Aorta (tissue), 5 donors: Measurements from ENCODE around the gene PPL. TPM values are rescaled to one million over a fixed set of nuclear protein-coding genes. Genes with fewer than 3 reads are reported as not detected.
A peak's percentile ranks its signal among the peaks of the same experiment; 100 is the strongest.

Experiments
- ATAC-seq: fragments of 200-7000 bp; cut with Tn5 transposase; one replicate; pipeline ENCODE4 v1.9.1; 2022; ENCODE audit warnings: moderate library complexity; ENCODE audit not compliant: low FRiP score
- DNase-seq, 2 donors: peaks; one replicate each; pipeline ENCODE4 v3.0.0-alpha.2; 2020
- H3K27ac ChIP-seq, 2 donors: one replicate each; pipeline ENCODE4 v1.5.1; 2013; ENCODE audit warnings: low read length in 2 of 2, mild to moderate bottlenecking in 2 of 2, moderate library complexity in 2 of 2, control low read depth in 1 of 2, inconsistent platforms in 1 of 2, low read depth in 1 of 2
- H3K27me3 ChIP-seq, 2 donors: one replicate each; pipeline ENCODE4 v1.6.1; 2013; ENCODE audit warnings: control low read depth in 1 of 2, low read length in 1 of 2, mild to moderate bottlenecking in 1 of 2, moderate library complexity in 1 of 2; ENCODE audit not compliant: insufficient read depth in 2 of 2, control insufficient read depth in 1 of 2
- H3K36me3 ChIP-seq, 2 donors: one replicate each; pipeline ENCODE4 v1.6.1; 2013; ENCODE audit warnings: control low read depth in 1 of 2, low read length in 1 of 2, mild to moderate bottlenecking in 1 of 2; ENCODE audit not compliant: insufficient read depth in 2 of 2, control insufficient read depth in 1 of 2
- H3K4me1 ChIP-seq, 2 donors: one replicate each; pipeline ENCODE4 v1.6.1; 2013; ENCODE audit warnings: low read length in 2 of 2, control low read depth in 1 of 2, mild to moderate bottlenecking in 1 of 2, moderate library complexity in 1 of 2; ENCODE audit not compliant: insufficient read depth in 2 of 2, control insufficient read depth in 1 of 2
- H3K4me3 ChIP-seq, 2 donors: one replicate each; pipeline ENCODE4 v1.5.1; 2013; ENCODE audit warnings: low read length in 2 of 2, control low read depth in 1 of 2, mild to moderate bottlenecking in 1 of 2
- H3K9me3 ChIP-seq: one replicate; pipeline ENCODE4 v1.6.1; 2013; ENCODE audit warnings: mild to moderate bottlenecking, low read length; ENCODE audit not compliant: control insufficient read depth
- WGBS, 2 donors: extraction: QIAGEN DNeasy Blood & Tissue Kit; methylation state at CpG; one replicate each; pipeline ENCODE4 v1.1.7; 2013; 5-methylcytosine and 5-hydroxymethylcytosine counted together
- intact Hi-C, 2 donors: fragments of 100-400 bp; cut with DNase I; formaldehyde crosslinking; loops; one replicate each; pipeline versions ENCODE4 v1.14.2 to v1.15.0; 2022
- polyA plus RNA-seq, 2 donors: library from polyadenylated mRNA; stranded (reverse); fragments of 200-250 nt; gene quantifications; one replicate each; pipeline ENCODE4 v1.2.3, GENCODE V29; 2013
- total RNA-seq, 2 donors: library from RNA; stranded (reverse); fragmentation: NEBNext Ultra II Directional; extraction: Animal tissue kit (Norgen Biotek cat#: 25700); gene quantifications; one replicate each; pipeline ENCODE4 v1.2.1, GENCODE V29; 2021
- donor health status: healthy with polysubstance abuse.
- donor health status: Bipolar disorder and iron deficiency.
- donor health status: DM: no; HTN: no; CAD: no.
- donor health status: DM: no; HTN: no; CAD: no.
- donor health status: DM: yes; HTN: yes; CAD: no.

PPL gene
- total and polyA plus RNA-seq, 4 donors = 5.9 to 23.9 (median 17.4) TPM

DNA sequence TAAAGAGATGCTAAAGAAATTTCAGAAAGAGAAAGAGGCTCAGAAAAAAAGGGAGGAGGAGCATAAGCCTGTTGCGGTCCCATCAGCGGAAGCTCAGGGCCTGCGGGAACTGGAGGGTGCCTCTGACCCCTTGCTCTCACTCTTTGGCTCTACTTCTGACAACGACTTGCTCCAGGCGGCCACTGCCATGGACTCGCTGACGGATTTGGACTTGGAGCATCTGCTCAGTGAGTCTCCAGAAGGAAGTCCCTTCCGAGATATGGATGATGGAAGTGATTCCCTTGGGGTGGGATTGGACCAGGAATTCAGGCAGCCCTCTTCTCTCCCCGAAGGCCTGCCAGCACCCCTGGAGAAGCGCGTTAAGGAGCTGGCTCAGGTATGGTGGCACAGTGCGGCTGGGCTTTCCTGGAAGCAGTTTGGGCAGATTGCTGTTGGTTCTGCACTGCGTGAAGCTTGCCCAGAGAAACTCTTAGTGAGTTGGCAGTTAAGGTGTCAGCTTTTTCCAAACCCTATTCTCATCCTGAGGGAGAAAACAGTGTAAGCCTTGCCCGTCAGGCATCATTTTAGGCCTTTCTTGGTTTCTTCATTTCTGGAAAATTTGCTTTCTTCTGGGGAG, 76.1 kb downstream of the PPL start:
- WGBS, 2 donors = 90 to 92% methylated on average over 14 of the region's 14 CpGs
- no peak overlapping the region for H3K27ac ChIP-seq
- intact Hi-C loops = no loop called here

DNA sequence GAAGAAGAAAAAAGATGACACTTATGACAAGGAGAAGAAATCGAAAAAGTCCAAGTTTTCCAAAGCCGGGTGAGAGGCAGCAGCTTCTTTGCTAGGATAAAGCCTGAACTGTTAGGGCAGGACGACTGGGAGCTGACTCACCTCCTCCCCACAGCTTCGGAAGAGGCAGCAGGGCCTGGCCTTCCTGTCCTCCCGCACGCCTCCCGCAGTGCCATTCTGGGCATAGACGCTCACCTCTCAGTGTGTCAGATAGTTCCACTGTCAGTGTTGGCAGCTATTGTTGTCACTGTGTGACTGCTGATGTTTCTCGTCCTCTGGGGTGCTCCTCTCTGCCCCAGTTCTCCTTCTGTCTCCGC, 77.1 kb downstream of the PPL start:
- Histone ChIP-seq H3K4me1 (peaks cover 0 to 2% of the 10 kb centered on the region in 2 donors), H3K27me3 (no peaks in the 10 kb centered on the region), H3K9me3 (no peaks in the 10 kb centered on the region), H3K4me3 (no peak overlapping the region), H3K27ac (no peak overlapping the region), H3K36me3 (peaks cover 3 to 10% of the 10 kb centered on the region in 2 donors)
- intact Hi-C loops = no loop called here
- no peak for DNase-seq
- no peak for ATAC-seq
- whole genome bisulfite sequencing, 2 donors = 91 to 92% methylated on average over 10 of the region's 10 CpGs

More for the DNA sequence above, 76.1 kb downstream of the PPL start:
- no peaks in the 10 kb centered on the region for H3K27me3 ChIP-seq
- DNase-seq (no peak), ATAC-seq (no peak)
- peaks cover 3 to 10% of the 10 kb centered on the region in 2 donors for H3K36me3 ChIP-seq
- H3K4me1 ChIP-seq = peaks cover 0 to 2% of the 10 kb centered on the region in 2 donors
- no peaks in the 10 kb centered on the region for H3K9me3 ChIP-seq
- H3K4me3 ChIP-seq = no peak overlapping the region

- no peaks in the 10 kb centered on the region for H3K27me3 ChIP-seq
- ATAC-seq = no peak
- WGBS, 2 donors = 85% methylated on average over 17 of the region's 17 CpGs
- DNase-seq = no peak
- no peak overlapping the region for H3K4me3 ChIP-seq
- no peaks in the 10 kb centered on the region for H3K9me3 ChIP-seq
- peaks cover 3 to 10% of the 10 kb centered on the region in 2 donors for H3K36me3 ChIP-seq
- intact Hi-C loops = no loop called here
- H3K27ac ChIP-seq = no peak overlapping the region
- peaks cover 0 to 2% of the 10 kb centered on the region in 2 donors for H3K4me1 ChIP-seq
Measured at GRCh38 chr16:4859190-4859899, 77.6 kb downstream of the PPL start.

GRCh38 chr16:4855804-4856203, 81.1 kb downstream of the PPL start:
- ATAC-seq (no peak), DNase-seq (no peak)
- Histone ChIP-seq H3K36me3 (peaks cover 3 to 12% of the 10 kb centered on the region in 2 donors), H3K27me3 (no peaks in the 10 kb centered on the region), H3K27ac (no peak overlapping the region), H3K9me3 (no peaks in the 10 kb centered on the region), H3K4me1 (no peaks in the 10 kb centered on the region), H3K4me3 (no peak overlapping the region)
- intact Hi-C loops = no loop called here
- WGBS, 2 donors = 84 to 92% methylated on average over 2 of the region's 2 CpGs

DNA sequence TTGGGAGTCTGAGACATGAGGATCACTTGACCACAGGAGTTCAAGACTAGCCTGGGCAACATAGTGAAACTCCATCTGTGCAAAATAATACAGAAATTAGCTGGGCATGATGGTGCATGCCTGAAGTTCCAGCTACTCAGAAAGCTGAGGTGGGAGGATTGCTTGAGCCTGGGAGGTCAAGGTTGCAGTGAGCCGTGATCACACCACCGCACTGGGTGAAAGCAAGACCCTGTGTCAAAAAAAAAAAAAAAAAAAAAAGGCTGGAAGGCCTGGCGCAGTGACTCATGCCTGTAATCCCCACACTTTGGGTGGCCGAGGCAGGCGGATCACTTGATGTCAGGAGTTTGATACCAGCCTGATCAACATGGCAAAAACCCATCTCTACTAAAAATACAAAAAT, 81.6 kb downstream of the PPL start:
- intact Hi-C loops = no loop called here
- ATAC-seq (no peak), DNase-seq (no peak)
- H3K27me3 ChIP-seq = no peaks in the 10 kb centered on the region
- H3K4me3 ChIP-seq = no peak overlapping the region
- peaks cover 3 to 11% of the 10 kb centered on the region in 2 donors for H3K36me3 ChIP-seq
- no peak overlapping the region for H3K27ac ChIP-seq
- H3K4me1 ChIP-seq = no peaks in the 10 kb centered on the region
- no peaks in the 10 kb centered on the region for H3K9me3 ChIP-seq
- WGBS, 2 donors = 76 to 95% methylated on average over 4 to 5 of the region's 5 CpGs

DNA sequence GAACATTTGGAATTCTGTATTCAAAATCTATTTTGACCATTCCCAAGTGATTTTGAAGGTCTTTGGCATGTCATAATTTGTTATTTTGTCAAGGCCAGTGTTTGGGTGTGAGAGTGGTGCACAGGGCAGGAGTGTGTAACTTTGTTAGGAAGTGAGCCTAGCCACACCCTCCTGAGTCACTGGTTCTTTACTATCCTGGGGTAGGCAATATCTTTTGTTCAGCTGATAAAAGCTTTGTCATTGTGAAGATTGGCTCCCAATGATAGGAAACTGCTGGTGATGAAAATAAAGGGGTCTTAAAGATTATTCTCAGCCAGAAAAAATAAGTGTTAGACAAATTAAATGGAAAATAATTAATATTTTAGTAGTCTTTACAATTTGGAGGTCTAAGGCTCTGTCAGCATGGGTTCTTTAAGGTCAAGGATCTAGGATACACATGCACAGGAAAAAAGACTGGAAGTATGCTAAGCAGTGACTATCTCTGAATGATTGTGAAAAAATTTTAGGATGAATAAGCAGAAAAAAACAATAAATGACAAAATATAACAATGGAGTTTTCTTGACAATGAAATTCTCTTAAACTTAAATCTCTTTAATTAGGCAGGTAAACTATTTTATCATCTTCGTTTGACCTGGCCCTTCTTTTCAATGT, 84.6 kb downstream of the PPL start:
- no peak for DNase-seq
- no peaks in the 10 kb centered on the region for H3K9me3 ChIP-seq
- no peaks in the 10 kb centered on the region for H3K27me3 ChIP-seq
- peaks cover 0 to 4% of the 10 kb centered on the region in 2 donors for H3K36me3 ChIP-seq
- no peaks in the 10 kb centered on the region for H3K4me1 ChIP-seq
- no peak for ATAC-seq
- intact Hi-C loops = no loop called here
- H3K4me3 ChIP-seq = no peak overlapping the region
- WGBS, 2 donors = 77 to 79% methylated on average over 1 of the region's 1 CpG
- H3K27ac ChIP-seq = no peak overlapping the region

- Histone ChIP-seq H3K27me3 (no peaks in the 10 kb centered on the region), H3K36me3 (peaks cover 0 to 4% of the 10 kb centered on the region in 2 donors), H3K27ac (no peak overlapping the region), H3K9me3 (no peaks in the 10 kb centered on the region), H3K4me3 (no peak overlapping the region), H3K4me1 (no peaks in the 10 kb centered on the region)
- DNase-seq (no peak), ATAC-seq (no peak)
- intact Hi-C loops = no loop called here
- 64 to 72% methylated on average over 3 of the region's 3 CpGs for WGBS, 2 donors
Measured at GRCh38 chr16:4850211-4850610, 86.7 kb downstream of the PPL start.

- intact Hi-C loops = loop anchor here (2.0 to 5.0 kb wide), 3 partner anchors 94 to 184 kb away; partner anchors contain the start of gene NAGPA (in 1 of the 2)
- Histone ChIP-seq H3K36me3 (peaks cover 0 to 4% of the 10 kb centered on the region in 2 donors), H3K9me3 (no peaks in the 10 kb centered on the region), H3K27ac (peak overlapping the region; percentile 67 to 81), H3K4me3 (peak overlapping the region; percentile 86 to 93), H3K27me3 (no peaks in the 10 kb centered on the region), H3K4me1 (no peaks in the 10 kb centered on the region)
- WGBS, 2 donors = 0% methylated on average over 79 to 83 of the region's 83 CpGs
- peak; percentile 46 for ATAC-seq
- DNase-seq = peak; percentile 66 to 87
Measured at GRCh38 chr16:4847774-4848587, 89.0 kb downstream of the PPL start.
